SIG-M5 (cell line): ENCODE measurements around the gene MCF2L.
"Not testable (repeated sequence)": the region's sequence is repeated elsewhere in the genome, so short reads cannot be mapped to it uniquely, and the experiment has no call there.

Source experiments
- DNase-seq: peaks from one replicate; lab custom pipeline; 2025; lab: John Stamatoyannopoulos, UW

Gene MCF2L

DNA sequence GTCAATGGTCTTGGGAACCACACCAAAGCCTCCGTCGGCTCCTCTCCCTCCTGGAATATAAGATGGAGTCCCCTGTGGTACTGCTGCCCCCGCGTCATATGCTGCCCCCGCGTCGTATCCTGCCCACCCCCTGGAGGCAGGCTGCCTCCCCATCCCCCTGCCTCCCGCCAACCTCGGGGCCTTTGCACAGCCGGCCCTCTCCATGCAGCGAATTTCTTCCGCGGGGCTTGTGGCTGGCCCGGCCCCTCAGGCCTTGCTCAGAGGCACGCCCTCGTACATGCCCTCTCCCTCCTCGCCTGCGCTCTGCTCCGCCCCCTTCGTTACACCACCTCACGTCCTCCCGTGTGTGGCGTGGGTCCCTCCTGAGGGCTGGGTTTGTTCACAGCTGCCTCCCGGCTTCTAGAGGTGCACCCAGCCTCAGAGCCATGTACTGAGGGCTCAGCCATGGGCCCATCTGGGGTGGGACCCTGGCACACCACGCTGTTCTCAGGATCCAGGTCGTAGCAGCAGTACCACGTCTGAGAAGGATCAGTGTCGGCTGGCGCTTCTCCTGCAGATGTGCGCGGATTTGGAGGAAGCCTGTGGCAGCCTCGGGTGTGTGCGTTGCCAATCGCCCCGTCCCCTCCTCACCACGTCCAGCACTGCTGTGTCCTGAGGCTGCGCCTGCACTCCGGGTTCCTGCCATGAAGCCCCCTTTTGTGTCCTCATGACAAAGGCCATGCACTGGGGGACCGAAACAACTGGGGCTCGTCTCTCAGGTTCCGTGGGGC is 47.7 kb downstream of the MCF2L start:
- no peak for DNase-seq

DNA sequence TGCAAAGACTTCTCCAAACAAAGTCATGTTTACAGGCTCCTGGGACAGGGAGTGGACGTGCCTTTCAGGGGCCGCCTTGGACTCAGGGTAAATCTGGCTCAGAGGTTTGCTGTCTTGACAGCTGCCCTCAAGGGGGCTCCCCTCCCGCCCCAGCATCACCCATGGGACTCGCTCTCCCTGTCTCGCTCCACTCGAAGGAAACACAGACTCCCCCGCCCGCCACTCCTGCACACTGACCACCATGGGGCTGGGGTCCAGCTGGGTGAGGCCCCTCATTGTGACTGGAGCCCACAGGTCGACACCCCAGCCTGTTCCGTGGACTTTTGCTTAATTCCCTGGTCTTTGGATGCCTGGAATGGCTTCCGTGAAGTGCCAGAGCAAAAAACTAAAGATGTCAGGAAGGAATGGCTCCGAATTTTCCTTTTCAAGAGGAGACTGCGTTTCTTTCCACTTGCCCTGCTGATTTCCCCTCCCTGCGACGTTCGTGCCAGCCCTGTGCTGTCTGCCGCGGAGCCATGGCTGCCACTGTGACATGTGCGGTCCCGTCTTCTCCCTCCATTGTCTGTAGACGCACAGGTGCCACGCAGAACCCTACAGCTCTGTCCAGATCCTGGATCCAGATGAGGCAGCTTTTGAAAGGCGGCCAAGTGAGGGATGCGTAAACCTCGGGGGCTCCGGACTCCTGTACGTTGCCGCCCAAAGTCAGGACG is 48.6 kb downstream of the MCF2L start:
- no peak for DNase-seq

DNA sequence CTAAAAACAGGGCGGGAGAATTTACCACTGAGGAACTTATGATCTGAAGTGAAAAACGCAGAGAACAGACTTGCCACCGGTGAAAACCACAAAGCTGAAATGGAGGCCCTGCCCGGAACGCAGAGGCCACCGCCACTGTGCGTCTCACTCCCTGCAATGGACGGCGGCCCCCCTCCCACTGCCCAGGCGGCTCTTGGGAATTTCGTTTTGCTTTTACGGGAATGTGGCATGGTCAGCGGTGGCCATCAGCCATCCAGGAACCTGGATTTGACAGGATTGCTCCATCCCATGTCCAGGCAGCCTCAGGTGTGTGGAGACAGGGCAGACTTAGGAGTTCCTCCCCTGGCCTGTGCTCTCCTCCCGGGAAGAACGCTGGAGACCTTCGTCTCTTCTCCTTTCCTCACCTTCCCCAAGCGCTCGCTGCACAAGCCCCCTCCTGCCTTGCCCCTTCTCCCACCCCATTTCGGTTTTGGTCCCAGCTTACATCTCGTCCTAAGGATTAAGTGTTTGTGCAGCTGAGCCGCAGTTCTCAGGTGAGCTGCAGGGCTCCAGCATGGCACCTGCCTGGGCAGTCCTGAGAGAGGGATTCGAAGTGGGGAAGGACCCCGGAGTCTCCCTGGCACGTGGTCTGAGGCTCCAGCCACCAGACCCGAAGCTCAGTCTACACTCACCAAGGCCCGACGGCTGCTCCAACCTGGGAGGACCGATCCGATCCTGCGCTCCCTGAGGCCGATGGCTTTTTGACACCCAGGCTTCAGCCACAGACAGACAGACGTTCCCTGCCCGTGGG is 49.9 kb downstream of the MCF2L start:
- no peak for DNase-seq

DNA sequence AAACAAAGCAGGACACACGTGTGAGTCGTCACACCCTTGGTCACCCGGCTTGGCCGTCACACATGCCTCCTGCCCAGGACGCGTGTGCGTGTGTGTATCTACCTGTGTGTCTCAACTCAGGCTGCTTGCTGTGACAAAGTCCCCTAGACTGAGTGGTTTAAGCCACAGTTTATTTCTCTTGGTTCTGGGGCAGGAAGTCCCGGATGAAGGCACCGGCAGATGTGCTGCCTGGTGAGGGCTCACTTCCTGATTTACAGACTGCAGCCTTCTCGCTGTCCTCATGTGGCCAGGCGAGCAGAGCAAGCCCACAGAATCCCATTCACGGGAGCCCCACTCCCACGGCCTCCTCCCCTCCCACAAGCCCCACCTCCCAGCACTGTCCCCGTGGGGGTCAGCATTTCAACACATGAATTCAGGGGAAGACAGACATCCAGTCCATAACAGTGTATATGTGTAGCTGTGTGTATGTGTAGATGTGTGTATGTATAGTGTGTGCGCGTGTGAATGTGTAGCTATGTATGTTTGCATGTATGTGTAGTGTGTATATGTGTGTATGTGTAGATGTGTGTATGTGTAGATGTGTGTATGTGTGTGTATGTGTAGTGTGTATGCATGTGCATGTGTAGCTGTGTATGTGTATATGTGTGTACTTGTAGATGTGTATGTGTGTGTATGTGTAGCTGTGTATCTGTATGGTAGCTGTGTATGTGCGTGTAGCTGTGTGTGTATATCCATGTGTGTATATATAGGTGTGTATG is 51.5 kb downstream of the MCF2L start:
- DNase-seq: no peak

DNA sequence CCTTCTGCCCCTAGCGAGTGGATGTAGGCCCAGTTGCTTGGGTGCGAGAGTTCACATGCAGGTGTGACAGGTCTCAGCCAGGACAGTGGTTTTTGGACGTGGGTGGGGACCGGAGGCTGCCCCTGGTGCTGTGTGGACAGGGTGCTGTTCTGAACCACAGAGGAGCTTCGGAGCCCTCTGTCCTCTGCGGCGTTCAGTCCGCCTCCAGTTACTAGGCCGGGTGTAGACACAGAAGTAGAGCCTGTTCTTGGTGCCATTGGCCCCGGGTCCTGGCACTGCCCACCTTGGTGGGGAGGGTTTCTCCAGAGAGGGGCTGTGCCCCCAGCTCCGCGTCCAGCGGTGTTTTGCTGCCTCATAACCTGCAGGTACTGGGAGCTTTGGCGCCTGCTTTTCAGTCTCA is 52.4 kb downstream of the MCF2L start:
- DNase-seq: no peak

DNA sequence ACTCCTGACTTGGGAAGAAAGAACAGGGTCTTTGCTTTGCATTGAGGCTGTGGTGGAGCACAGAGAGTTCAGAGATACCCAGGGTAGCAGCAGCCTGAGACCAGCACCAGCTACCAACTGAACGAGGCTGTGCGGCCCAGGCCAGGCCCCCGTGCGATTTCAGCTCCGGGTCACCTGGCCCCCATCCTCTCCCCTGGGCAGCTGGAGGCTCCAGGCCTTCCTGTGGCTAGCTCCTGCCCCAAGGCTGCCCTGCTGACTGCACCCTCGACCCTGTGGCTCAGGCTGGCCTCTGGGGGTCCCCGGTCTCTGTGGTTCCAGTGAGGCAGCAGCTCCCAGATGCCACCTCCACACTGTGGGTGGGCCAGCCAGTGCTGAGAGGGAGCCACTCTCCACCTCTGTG is 52.8 kb downstream of the MCF2L start:
- no peak for DNase-seq

DNA sequence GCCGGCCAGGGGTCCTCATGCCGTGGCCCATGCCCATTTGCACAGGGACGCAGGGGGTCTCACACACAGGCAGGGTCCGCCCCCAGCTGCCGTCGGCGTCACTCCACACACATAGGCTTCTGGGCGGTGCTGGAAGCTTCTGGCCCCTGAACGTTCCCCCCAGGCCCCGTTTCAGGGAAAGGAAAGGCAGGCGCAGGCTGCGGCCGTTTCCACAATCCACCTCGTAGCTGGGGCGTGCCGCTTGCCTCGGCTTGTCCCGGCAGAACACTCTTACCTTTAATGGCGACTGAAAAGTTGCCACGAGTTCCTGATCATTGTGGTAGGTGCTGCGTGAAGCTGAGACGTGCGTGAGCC is 53.4 kb downstream of the MCF2L start:
- DNase-seq: no peak

DNA sequence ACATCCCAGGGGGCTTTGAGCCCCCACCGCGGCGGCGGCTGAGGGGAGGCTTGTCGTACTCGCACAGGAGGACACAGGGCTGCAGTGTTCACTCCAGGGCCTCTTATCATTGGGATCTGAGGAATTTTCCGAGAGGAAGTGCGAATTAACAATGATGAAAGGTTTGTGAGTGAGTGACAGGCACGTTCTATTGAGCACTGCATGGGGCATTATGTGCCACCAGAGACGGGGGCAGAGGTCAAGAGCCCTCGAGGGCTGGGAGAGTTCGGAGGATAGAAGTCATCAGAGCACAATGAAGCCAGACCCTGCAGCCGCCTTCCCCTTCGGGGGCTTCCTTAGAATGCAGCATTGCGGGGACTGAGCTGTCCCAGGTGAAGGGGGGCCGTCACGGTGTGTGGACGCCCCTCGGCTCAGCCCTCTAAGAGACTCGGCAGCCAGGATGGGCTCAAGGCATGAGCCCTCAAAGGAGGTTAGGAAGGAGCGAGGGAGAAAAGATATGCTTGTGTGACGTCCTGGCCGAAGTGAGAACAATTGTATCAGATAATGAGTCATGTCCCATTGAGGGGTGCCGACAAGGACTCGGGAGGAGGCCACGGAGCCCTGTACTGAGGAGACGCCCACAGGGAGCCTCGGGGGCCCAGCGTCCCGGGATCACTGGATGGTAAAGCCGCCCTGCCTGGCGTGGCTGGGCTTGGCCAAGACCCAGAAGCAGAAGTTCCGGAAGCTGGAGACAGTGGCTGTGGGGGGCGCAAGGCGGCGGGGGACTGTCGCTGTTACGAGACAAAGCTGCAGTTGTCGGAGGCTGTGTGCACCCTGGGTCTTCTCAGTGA is 53.9 kb downstream of the MCF2L start:
- no peak for DNase-seq

DNA sequence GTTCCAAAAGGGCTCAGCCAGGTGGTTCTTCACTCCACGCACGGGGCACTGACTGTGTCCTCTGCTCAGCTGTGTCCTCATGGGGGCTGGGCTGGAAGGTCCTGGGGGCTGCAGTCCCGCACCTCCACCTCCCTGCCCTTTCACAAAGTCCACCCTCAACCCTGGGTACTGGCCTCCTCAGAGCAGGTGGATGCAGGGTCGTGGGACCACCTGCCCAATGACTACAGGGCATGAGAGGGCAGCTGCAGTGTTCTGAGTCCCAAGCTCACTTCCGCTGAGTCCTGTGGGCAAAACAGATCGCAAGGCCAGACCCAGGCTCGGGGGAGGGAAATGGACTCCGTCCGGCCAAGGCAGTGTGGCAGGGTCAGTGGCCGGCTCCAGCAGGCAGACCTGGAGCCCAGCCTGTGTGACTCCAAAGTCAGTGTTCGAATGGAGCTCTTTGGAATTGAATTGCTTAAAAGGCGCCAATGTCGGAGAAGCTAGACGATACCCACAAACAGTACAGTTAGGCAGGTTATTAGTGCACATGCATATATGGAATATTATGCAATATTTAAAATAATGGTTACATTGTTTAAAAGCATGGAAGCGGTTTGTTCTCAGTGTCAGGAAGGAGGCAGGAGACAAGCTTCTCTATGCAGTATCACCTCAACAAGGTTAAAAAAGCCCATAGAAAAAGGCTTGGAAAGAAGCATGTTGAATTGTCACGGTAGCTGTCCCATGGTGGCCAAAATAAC is 54.8 kb downstream of the MCF2L start:
- no peak for DNase-seq

DNA sequence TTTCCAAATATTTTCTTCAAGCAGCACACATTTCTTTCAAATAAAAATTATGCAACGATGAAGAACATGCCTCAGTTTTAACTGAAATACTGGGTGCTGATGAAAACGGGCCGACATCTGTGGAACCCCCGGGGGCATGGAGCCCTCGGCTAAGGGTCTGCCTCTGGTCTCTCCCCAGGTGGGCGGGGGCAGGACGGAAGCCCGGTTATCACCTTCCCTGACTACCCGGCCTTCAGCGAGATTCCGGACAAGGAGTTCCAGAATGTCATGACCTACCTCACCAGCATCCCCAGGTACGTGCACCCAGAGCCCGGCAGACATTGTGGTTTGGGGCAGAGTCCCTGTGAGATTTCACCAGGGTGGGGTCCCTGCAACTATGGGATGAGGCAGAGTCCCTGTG is 55.5 kb downstream of the MCF2L start:
- no peak for DNase-seq

DNA sequence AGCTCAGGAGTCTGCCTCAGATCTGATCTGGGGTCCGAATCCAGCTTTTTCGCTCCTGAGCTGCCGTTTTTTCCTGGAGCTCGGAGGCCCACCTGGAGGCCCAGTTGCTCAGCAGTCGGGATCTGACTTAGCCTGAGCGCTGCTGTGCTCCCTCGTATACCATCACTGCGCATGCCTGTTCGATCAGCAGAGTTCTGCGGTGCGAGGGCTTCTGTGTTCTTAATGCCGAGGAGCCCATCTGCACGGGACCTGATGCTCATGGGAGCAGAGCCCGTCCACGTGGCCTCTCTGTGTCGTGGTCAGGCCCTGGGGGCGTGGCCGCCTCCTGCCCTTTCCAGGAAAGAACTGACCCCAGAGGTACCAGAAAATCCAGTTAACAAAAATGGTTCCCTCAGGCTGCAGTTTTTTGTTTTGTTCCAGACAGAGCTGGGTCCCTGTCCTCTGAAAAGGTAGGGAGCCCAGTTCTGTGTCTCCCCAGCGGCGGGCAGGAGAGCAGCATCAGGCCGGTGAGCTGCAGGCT is 57.4 kb downstream of the MCF2L start:
- no peak for DNase-seq

DNA sequence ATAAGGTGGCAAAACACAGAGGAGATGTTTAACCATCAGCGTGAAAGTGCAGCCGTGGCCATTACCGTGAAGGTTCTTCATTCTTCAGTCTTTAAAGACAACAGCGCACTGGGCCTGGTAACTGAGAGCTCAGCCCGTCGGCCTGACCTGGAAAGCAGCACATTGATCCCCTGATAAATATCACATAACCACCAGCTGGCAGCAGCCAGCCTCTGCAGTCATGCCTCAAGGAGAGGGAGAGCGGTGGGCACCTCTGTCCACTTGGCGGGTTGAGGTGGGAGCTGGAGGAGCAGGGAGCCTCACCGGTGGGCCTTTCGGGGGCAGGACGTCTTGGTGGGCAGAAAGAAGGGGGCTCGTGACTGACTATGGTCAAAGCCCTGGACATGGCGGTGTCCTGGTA is 58.1 kb downstream of the MCF2L start:
- DNase-seq: no peak

DNA sequence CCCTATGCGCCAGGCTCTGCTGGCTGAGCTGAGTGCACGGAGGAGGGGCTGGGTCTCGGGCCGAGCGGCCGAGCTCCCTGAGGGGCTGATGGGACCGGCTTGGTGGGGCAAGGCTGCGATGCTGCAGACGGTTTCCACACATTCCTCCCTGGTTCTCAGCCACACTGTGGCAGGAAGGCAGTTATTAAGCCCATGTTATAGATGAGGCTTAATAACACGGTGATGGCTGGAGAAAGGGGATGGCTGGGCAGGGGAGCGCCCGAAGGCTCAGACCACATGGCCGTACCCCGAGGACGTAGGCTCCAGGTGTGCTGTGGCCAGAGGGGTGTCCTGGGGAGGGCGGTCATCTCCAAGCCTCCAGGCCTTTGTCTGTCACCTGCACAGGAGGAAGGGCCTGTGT is 58.6 kb downstream of the MCF2L start:
- no peak for DNase-seq

DNA sequence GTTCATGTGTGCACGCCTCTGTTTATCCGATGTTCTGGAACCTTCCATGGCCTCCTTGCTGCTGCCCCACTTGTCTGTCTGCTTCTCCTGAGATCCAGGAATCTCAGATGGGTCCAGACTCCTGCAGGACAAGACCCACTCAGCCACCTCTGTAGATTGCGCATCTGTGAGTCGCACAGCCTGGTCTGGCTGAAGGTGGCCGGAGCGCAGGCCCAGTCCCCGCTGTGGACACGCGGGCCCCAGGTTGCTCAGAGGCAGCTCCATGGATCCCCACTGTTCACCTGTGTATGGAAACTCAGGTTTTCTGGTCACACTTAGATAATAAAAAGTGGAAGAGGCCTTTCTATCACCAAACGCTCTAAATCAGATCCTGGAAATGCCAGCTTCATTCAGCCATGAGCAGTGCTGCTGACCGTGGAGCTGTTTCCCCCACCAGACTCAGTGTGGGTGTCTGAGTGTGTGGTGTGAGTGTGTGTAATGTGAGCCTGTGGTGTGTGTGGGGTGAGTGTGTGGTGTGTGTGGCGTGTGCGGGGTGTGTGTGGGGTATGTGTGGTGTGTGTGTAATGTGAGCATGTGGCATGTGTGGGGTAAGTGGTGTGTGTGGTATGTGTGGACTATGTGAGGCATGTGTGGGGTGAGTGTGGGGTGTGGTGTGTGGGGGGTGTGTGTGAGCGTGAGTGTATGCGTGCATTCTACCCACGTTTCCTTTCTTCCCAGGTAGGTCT is 59.5 kb downstream of the MCF2L start:
- no peak for DNase-seq

DNA sequence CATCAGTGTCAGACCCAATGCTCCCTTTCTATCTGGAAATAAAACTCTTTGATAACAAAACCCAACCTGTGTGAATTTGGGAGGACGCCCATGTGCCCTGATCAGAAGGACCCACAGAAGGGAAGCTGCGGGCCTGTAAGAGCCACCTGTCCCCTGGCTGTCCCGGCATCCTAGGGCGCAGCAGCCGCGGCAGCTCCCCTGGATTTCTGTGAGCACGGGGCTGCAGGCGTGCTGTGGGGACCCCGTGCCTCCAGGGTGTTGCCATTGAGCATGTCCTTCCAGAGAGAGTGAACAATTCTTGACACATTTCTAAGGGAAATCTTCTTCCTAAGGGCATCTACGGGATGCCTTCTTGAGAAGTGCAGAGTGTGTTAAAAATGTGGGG is 60.0 kb downstream of the MCF2L start:
- DNase-seq: no peak

DNA sequence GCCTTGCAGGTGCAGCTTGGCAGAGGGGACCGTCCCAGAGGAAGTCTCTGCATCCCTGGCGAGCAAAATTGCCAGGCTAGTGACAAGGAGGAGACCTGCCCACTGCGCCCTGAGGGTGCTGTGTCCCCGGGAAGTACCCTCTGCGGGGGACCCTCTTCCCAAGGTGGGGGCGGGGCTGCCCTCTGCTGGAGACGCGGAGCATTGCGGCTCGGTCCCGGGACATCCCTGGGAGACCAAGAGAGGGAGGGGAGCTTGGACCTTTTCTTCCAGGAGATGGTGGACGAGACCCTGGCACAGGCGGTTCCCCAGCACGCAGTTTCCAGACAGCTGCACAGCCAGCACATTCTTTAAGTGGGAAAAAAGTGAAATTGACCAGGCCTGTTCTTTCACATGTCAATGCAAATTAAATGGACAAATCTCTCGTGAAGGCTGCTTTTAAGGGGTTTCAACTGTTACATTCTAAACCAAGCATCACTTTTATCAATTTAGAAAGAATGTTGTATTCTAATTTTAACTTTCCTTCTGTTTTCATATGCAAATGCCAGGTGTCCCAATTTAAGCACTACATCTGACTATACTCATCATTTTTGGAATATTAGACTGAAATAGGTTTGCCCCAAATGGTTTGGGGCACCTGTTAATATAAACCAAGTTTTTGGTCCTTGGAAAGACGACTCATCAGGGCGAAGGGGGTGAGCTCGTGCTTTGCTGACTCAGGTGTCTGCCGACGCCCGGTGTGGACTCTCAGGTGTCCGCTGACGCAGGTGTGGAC is 60.7 kb downstream of the MCF2L start:
- DNase-seq: no peak

DNA sequence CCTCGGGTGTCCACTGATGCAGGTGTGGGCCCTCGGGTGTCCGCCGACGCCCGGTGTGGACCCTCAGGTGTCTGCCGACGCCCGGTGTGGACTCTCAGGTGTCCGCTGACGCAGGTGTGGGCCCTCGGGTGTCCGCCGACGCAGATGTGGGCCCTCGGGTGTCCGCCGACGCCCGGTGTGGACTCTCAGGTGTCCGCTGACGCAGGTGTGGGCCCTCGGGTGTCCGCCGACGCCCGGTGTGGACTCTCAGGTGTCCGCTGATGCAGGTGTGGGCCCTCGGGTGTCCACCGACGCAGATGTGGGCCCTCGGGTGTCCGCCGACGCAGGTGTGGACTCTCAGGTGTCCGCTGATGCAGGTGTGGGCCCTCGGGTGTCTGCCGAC is 61.2 kb downstream of the MCF2L start:
- not testable (repeated sequence) for DNase-seq

DNA sequence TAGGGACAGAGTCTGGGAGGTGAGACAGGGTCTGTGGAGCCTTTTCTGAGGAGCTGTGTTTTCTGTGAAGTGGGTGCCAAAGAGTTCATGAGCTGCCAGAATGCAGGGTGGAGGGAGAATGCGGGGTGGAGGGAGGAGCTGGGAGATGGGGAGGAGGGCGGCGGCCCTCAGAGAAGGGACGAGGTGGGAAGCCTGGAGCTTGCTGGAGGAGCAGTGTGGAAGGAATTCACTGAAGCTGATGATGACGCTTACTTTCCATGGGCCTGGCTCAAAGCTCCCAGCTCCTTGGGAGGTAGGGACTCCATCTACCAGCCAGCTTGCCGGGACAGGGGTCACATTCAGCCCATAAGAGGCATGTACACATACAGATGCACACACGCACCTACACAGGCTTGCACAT is 62.5 kb downstream of the MCF2L start:
- no peak for DNase-seq

DNA sequence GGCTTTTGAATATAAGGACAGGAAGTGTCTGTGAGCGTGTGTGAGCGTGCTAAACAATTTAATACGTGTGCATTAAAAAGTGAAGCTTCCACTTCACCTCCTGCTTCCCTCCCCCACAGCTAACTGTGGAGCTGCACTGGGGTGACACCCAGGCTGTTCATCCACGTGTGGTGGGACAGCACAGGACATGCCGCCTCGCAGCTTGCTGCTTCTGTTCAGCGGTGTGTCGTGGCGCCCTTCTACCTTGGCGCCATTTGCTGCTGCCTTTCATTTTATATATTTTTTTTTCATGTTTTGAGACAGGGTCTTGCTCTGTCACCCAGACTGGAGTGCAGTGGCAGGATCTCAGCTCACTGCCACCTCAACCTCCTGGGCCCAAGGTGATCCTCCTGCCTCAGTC is 63.3 kb downstream of the MCF2L start:
- no peak for DNase-seq
